Measurements from ENCODE around the gene OR8S1.

Gene OR8S1

DNA sequence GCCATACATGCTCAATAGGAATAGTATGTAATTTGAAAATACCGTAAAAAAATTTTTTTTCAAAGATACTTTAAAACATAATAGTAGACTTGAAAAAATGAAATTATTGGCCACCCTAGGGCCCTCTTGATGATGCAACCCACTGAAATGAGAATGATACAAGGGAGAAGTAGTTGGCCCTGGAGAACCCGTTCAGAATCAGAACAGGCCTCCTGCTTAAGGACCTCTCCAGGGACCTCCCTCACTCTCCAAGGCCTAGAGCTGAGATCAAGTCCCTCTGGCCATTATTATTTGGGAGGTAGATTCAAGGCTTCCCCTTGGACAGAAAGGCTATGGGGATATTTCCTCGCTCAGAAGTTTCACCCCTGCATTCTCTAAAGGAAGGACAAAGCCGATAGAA, 32.5 kb downstream of the OR8S1 start:
- DNase-seq = no peak

DNA sequence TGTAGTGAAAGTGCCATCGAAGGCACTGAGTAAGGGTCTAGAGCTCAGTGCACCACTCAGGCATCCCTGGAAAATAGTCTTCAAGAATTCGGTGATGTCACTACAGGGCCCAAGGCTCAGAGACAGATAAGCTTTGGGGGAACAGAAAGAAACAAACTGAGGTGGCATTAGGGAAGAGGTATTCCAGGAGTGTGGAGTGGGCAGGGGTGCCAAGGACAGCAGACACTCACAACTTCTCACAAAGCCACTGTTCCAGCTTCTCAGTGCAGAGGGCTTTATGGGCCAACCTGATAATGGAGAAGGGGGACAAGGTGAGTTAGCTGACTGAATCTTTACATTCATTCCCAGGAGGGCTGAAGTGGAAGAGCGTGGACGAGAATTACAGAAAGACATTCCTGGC, 42.3 kb downstream of the OR8S1 start:
- DNase-seq = no peak

DNA sequence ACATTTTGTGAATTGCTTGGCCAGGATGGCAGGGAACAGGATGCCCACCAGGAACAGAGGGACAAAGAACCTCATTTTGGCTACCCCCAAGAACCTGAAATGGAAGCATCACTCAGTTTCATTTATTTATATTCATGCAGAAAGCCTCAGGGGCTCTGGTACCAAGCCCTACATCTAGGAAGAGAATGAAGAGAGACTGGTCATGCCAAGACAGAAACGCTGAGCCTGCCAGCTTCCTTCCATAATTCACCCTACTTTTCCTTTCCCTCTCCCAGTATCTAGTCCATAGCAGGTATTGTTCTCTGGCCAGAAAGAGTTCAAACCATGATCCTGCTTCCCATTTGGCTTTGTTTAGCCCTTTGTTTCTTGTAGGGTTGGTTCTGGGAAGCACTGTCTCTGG, 44.5 kb downstream of the OR8S1 start, which contains the start of gene LALBA:
Gene LALBA (minus strand): TSS at position 101 of the 400 bp plus-strand sequence. CDS start 26 bp downstream, at position 75.
- no peak for DNase-seq

DNA sequence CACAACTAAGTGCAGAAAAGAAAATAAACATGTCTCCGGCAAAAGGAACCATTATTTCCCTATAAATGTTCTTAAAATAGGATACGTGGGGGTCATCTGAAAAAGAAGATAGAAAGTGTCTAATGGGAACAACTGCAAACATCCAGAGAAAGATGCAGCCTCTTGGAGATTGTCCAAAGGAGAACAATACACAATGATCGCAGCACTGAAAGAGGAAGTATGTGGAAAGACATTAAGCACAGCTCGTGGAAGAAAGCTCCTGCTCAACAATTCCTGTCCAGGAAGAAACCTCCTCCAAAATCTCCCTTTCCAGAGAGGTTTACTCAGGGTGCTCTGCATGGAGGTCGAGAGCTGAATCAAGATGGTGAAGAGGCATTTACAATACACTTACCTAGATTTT, 46.9 kb downstream of the OR8S1 start:
- no peak for DNase-seq
